ENCODE data around the gene GPR68. TPM values are rescaled to one million over a fixed set of nuclear protein-coding genes. Genes with fewer than 3 reads are reported as not detected.

Gene GPR68
- total RNA-seq, 2 experiments from 2014 or later, result 1.2 to 1.3 TPM

DNA sequence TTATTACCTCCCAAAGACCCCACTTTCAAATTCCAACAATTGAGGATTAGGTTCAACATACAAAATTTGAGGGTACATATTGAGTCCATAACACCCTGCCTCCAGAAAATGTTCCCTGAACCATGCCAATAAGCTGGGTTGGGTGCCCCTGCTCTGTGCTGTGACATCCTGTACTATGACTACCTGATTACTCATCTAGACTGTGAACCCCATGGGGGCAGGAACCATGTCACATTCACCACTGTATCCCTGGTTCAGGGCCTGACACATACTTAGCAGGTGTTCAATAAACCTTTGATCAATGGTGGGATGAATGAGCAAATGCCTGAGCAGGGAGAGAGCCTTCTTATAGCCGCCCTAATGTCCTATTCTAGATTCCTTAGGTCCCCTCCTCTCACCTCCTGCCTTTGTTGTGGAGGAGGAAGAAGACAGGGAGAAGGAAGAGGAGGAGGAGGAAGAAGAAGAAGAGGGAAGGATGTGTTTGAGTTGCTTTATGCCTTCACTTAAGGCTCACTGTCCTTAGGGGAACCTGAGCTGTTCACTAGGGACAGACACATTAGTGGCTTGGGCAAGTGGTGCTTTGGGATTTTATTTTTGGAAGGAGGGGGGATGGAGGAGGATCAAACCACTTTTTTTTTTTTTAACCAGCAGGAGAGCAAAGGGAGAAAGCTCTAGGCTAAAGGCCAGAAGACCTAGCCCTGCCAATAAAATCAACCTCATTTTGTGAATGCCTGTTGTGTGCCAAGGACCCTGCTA is 21.3 kb downstream of the GPR68 start:
- intact Hi-C loops (cut with micrococcal nuclease), result no loop called here
- H3K36me3 Mint-ChIP-seq (ENCODE audit: low read depth), result peaks cover 47% of the 10 kb centered on the region
- H3K9me3 Mint-ChIP-seq, result peaks cover 14% of the 10 kb centered on the region
- H3K27me3 Mint-ChIP-seq (ENCODE audit: low read depth), result no peaks in the 10 kb centered on the region
- H3K27ac Mint-ChIP-seq, result peak overlapping the region; percentile 78
- peak; percentile 77 for DNase-seq
- H3K4me1 Mint-ChIP-seq (ENCODE audit: low read depth), result peaks cover 73% of the 10 kb centered on the region
- no peak overlapping the region for H3K4me3 Mint-ChIP-seq
- CTCF ChIA-PET, result interaction anchor here (0.6 to 1.9 kb wide), 6 partner anchors 13 to 62 kb away, joined by 3 to 9 read pairs (median 4); no protein-coding TSS in a partner anchor

- Mint-ChIP-seq H3K36me3 (ENCODE audit: low read depth) (peaks cover 51% of the 10 kb centered on the region), H3K27ac (no peak overlapping the region), H3K4me1 (ENCODE audit: low read depth) (peaks cover 53% of the 10 kb centered on the region), H3K9me3 (peaks cover 14% of the 10 kb centered on the region), H3K27me3 (ENCODE audit: low read depth) (no peaks in the 10 kb centered on the region), H3K4me3 (no peak overlapping the region)
- CTCF ChIA-PET, result interaction anchor here (0.6 kb wide), 1 partner anchor 64 kb away, joined by 3 read pairs; no protein-coding TSS in a partner anchor
- intact Hi-C loops (cut with micrococcal nuclease), result no loop called here
- no peak for DNase-seq
These were observed 23.2 kb downstream of the GPR68 start for GRCh38 chr14:91221270-91221669.

DNA sequence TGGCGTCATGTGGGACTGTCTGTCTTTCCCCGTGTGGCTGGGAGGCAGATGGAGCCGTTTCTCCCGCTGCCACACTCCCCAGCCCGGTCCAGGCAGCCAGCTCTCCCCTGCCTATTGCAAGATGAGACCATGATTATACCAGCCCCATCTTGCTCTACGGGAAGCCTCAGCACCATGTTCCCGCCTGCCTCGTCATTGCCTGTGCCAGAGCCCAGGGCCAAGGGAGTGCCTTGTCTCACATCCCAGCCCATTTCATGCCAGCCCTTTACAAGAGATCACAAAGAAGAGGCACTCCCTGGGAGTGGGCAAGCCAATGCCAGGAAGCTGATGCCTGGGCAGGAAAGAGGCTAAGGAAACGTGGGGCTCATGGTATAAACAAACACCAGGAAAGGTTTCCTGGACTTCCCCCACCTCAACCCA is 23.9 kb downstream of the GPR68 start:
- peaks cover 50% of the 10 kb centered on the region for H3K36me3 Mint-ChIP-seq (ENCODE audit: low read depth)
- CTCF ChIA-PET, result no interaction called here
- H3K4me3 Mint-ChIP-seq, result no peak overlapping the region
- intact Hi-C loops (cut with micrococcal nuclease), result no loop called here
- peaks cover 47% of the 10 kb centered on the region for H3K4me1 Mint-ChIP-seq (ENCODE audit: low read depth)
- H3K9me3 Mint-ChIP-seq, result peaks cover 14% of the 10 kb centered on the region
- no peaks in the 10 kb centered on the region for H3K27me3 Mint-ChIP-seq (ENCODE audit: low read depth)
- DNase-seq, result no peak
- no peak overlapping the region for H3K27ac Mint-ChIP-seq

GRCh38 chr14:91219517-91220389 is 24.8 kb downstream of the GPR68 start:
- CTCF ChIA-PET, result no interaction called here
- H3K27ac Mint-ChIP-seq, result no peak overlapping the region

GRCh38 chr14:91218014-91218413 is 26.5 kb downstream of the GPR68 start:
- Mint-ChIP-seq H3K27me3 (ENCODE audit: low read depth) (no peaks in the 10 kb centered on the region), H3K36me3 (ENCODE audit: low read depth) (peaks cover 36% of the 10 kb centered on the region), H3K4me3 (no peak overlapping the region), H3K9me3 (peaks cover 6% of the 10 kb centered on the region), H3K27ac (no peak overlapping the region), H3K4me1 (ENCODE audit: low read depth) (peaks cover 24% of the 10 kb centered on the region)
- CTCF ChIA-PET, result no interaction called here
- no peak for DNase-seq
- intact Hi-C loops (cut with micrococcal nuclease), result no loop called here

More at GRCh38 chr14:91219517-91220389, 24.8 kb downstream of the GPR68 start:
- H3K4me3 Mint-ChIP-seq, result no peak overlapping the region
- intact Hi-C loops (cut with micrococcal nuclease), result no loop called here
- no peaks in the 10 kb centered on the region for H3K27me3 Mint-ChIP-seq (ENCODE audit: low read depth)
- no peak for DNase-seq
- peaks cover 14% of the 10 kb centered on the region for H3K9me3 Mint-ChIP-seq
- peaks cover 47% of the 10 kb centered on the region for H3K36me3 Mint-ChIP-seq (ENCODE audit: low read depth)
- peaks cover 38% of the 10 kb centered on the region for H3K4me1 Mint-ChIP-seq (ENCODE audit: low read depth)

GRCh38 chr14:91216731-91217226 is 27.7 kb downstream of the GPR68 start:
- intact Hi-C loops (cut with micrococcal nuclease), result no loop called here
- Mint-ChIP-seq H3K9me3 (no peaks in the 10 kb centered on the region), H3K4me1 (ENCODE audit: low read depth) (peaks cover 13% of the 10 kb centered on the region), H3K36me3 (ENCODE audit: low read depth) (peaks cover 26% of the 10 kb centered on the region), H3K27me3 (ENCODE audit: low read depth) (no peaks in the 10 kb centered on the region), H3K27ac (no peak overlapping the region), H3K4me3 (no peak overlapping the region)
- DNase-seq, result no peak
- CTCF ChIA-PET, result no interaction called here

DNA sequence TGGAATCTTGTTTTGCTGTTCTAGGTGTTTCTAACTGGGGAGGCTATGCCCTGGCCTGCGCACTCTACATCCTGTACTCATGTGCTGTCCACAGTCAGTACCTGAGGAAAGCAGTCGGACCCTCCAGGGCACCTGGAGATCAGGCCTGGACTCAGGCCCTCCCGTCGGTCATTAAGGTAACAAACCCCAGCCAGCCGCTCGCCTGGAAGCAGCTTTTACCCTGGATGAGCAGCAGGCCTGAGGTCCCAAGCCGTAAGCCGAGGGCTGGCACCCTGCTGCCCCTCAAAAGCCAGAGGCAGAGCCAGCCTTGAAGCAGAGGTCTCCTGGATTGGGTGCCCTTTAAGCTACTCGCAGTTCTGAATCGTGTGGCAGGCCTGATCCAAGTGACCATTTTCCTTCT is 29.1 kb downstream of the GPR68 start:
- Mint-ChIP-seq H3K4me3 (no peak overlapping the region), H3K4me1 (ENCODE audit: low read depth) (peaks cover 2% of the 10 kb centered on the region), H3K27ac (no peak overlapping the region), H3K9me3 (no peaks in the 10 kb centered on the region), H3K36me3 (ENCODE audit: low read depth) (peaks cover 24% of the 10 kb centered on the region), H3K27me3 (ENCODE audit: low read depth) (no peaks in the 10 kb centered on the region)
- CTCF ChIA-PET, result interaction anchor here (0.6 to 0.9 kb wide), 2 partner anchors 31 to 40 kb away, joined by 4 read pairs; no protein-coding TSS in a partner anchor
- no peak for DNase-seq
- intact Hi-C loops (cut with micrococcal nuclease), result no loop called here

- H3K27me3 Mint-ChIP-seq (ENCODE audit: low read depth), result no peaks in the 10 kb centered on the region
- CTCF ChIA-PET, result no interaction called here
- no peak for DNase-seq
- intact Hi-C loops (cut with micrococcal nuclease), result no loop called here
- H3K27ac Mint-ChIP-seq, result no peak overlapping the region
- peaks cover 24% of the 10 kb centered on the region for H3K36me3 Mint-ChIP-seq (ENCODE audit: low read depth)
- H3K9me3 Mint-ChIP-seq, result no peaks in the 10 kb centered on the region
- no peaks in the 10 kb centered on the region for H3K4me1 Mint-ChIP-seq (ENCODE audit: low read depth)
- H3K4me3 Mint-ChIP-seq, result no peak overlapping the region
These were observed 30.2 kb downstream of the GPR68 start for GRCh38 chr14:91214306-91214705.

- Mint-ChIP-seq H3K4me1 (ENCODE audit: low read depth) (peaks cover 8% of the 10 kb centered on the region), H3K4me3 (no peak overlapping the region), H3K27ac (no peak overlapping the region), H3K27me3 (ENCODE audit: low read depth) (no peaks in the 10 kb centered on the region), H3K36me3 (ENCODE audit: low read depth) (peaks cover 28% of the 10 kb centered on the region), H3K9me3 (no peaks in the 10 kb centered on the region)
- intact Hi-C loops (cut with micrococcal nuclease), result no loop called here
- DNase-seq, result no peak
- CTCF ChIA-PET, result interaction anchor here (1.1 kb wide), 1 partner anchor 22 kb away, joined by 3 read pairs; no protein-coding TSS in a partner anchor
These were observed 33.5 kb downstream of the GPR68 start for GRCh38 chr14:91211017-91211416.

GRCh38 chr14:91207008-91207407 is 37.5 kb downstream of the GPR68 start:
- no peaks in the 10 kb centered on the region for H3K9me3 Mint-ChIP-seq
- CTCF ChIA-PET, result interaction anchor here (0.5 kb wide), 1 partner anchor 71 kb away, joined by 4 read pairs; no protein-coding TSS in a partner anchor
- intact Hi-C loops (cut with micrococcal nuclease), result no loop called here
- H3K4me1 Mint-ChIP-seq (ENCODE audit: low read depth), result peaks cover 27% of the 10 kb centered on the region
- no peaks in the 10 kb centered on the region for H3K27me3 Mint-ChIP-seq (ENCODE audit: low read depth)
- H3K36me3 Mint-ChIP-seq (ENCODE audit: low read depth), result peaks cover 36% of the 10 kb centered on the region
- no peak for DNase-seq
- no peak overlapping the region for H3K4me3 Mint-ChIP-seq
- no peak overlapping the region for H3K27ac Mint-ChIP-seq

DNA sequence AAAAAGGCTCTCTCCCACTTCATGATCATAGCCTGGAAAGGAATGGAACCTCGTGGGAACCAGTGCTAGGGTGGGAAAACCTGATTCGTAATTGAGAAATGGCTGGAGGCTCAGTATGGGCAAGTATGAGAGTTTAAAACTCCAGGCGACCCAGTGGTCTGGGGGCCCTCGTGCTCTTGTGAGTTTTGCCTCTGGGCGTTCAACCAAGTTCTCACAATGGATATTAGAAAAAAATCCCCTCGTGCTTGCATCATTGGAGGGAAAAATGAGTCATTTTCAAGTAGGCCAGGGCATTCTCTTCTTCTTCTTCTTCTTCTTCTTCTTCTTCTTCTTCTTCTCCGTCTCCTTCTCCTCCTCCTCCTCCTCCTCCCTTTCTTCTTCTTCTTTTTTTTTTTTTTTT is 39.0 kb downstream of the GPR68 start:
- intact Hi-C loops (cut with micrococcal nuclease), result no loop called here
- Mint-ChIP-seq H3K27ac (peak overlapping the region; percentile 35), H3K36me3 (ENCODE audit: low read depth) (peaks cover 39% of the 10 kb centered on the region), H3K27me3 (ENCODE audit: low read depth) (no peaks in the 10 kb centered on the region), H3K4me3 (no peak overlapping the region), H3K9me3 (peaks cover 5% of the 10 kb centered on the region), H3K4me1 (ENCODE audit: low read depth) (peaks cover 30% of the 10 kb centered on the region)
- peak; percentile 22 for DNase-seq
- CTCF ChIA-PET, result interaction anchor here (0.6 to 1.0 kb wide), 2 partner anchors 28 to 33 kb away, joined by 3 read pairs; no protein-coding TSS in a partner anchor

DNA sequence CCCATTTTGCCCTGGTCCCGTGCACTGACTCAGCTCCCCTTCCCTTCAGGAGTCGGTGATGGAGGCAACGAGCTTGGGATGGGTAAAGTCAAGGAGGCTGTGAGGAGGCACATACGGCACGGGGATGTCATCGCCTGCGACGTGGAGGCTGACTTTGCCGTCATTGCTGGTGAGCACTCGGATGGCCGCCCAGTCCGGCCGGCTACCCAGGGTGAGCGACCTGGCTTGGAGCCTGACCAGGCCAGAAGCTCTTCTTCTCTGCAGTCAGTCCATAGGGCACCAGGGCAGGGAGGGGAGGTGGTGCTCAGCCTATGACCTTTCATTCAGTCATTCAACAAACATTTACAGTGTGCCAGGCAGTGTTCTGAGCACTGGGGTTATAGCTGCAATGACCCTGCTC is 39.8 kb downstream of the GPR68 start:
- DNase-seq, result no peak
- peaks cover 42% of the 10 kb centered on the region for H3K36me3 Mint-ChIP-seq (ENCODE audit: low read depth)
- intact Hi-C loops (cut with micrococcal nuclease), result no loop called here
- CTCF ChIA-PET, result interaction anchor here (1.0 kb wide), 1 partner anchor 27 kb away, joined by 3 read pairs; no protein-coding TSS in a partner anchor
- peaks cover 30% of the 10 kb centered on the region for H3K4me1 Mint-ChIP-seq (ENCODE audit: low read depth)
- no peaks in the 10 kb centered on the region for H3K27me3 Mint-ChIP-seq (ENCODE audit: low read depth)
- peak overlapping the region; percentile 57 for H3K27ac Mint-ChIP-seq
- peaks cover 5% of the 10 kb centered on the region for H3K9me3 Mint-ChIP-seq
- H3K4me3 Mint-ChIP-seq, result no peak overlapping the region
